Kidney (tissue), 14 donors: ENCODE measurements around the gene SPATA17. TPM values are rescaled to one million over a fixed set of nuclear protein-coding genes. Genes with fewer than 3 reads are reported as not detected.

Source experiments
- DNase-seq, 5 donors: peaks; one replicate each; pipeline ENCODE4 v3.0.0-alpha.2; 2013 to 2020
- FAIRE-seq: peaks from 2 replicates; lab custom pipeline; 2012; peaks lifted over from hg19 to GRCh38; lab: Jason Lieb, UNC
- H3K27ac ChIP-seq, 2 donors: one replicate each; pipeline ENCODE4 v1.7.0; 2013; ENCODE audit warnings: low read depth in 2 of 2, low read length in 2 of 2, inconsistent platforms in 1 of 2
- H3K27me3 ChIP-seq: one replicate; pipeline ENCODE4 v1.7.1; 2013; ENCODE audit warnings: low read length, inconsistent platforms; ENCODE audit not compliant: control insufficient read depth, insufficient read depth
- H3K36me3 ChIP-seq, 3 donors: one replicate each; pipeline versions ENCODE4 v1.7.0 to v1.7.1; 2013; ENCODE audit warnings: low read length in 3 of 3, control low read depth in 1 of 3, inconsistent platforms in 1 of 3; ENCODE audit not compliant: insufficient read depth in 3 of 3, control insufficient read depth in 2 of 3
- H3K4me1 ChIP-seq, 3 donors: one replicate each; pipeline versions ENCODE4 v1.7.0 to v1.7.1; 2013; ENCODE audit warnings: low read length in 3 of 3, inconsistent platforms in 1 of 3, low read depth in 1 of 3; ENCODE audit not compliant: control insufficient read depth in 2 of 3, insufficient read depth in 2 of 3
- H3K4me3 ChIP-seq, 3 donors: one replicate each; pipeline versions ENCODE4 v1.7.0 to v1.8.1; 2013; ENCODE audit warnings: low read length in 3 of 3, control low read depth in 1 of 3, inconsistent platforms in 1 of 3
- H3K9ac ChIP-seq, 3 donors: one replicate each; pipeline versions ENCODE4 v1.7.0 to v1.7.1; 2013; ENCODE audit warnings: low read length in 3 of 3, control low read depth in 1 of 3, inconsistent platforms in 1 of 3
- H3K9me3 ChIP-seq, 3 donors: one replicate each; pipeline versions ENCODE4 v1.7.0 to v1.7.1; 2013; ENCODE audit warnings: low read length in 3 of 3, control low read depth in 1 of 3, inconsistent platforms in 1 of 3; ENCODE audit not compliant: control insufficient read depth in 2 of 3, insufficient read depth in 1 of 3
- intact Hi-C: fragments of 100-400 bp; cut with DNase I; formaldehyde crosslinking; loops from one replicate; pipeline ENCODE4 v1.11.1; 2022
- polyA plus RNA-seq: library from polyadenylated mRNA; stranded (reverse); fragments of 350-450 nt; fragmentation: Illumina TruSeq; extraction: RNeasy Lipid Tissue Mini Kit (QIAGEN cat#74804); gene quantifications from one replicate; pipeline ENCODE4 v1.2.3, GENCODE V29; 2014; ENCODE audit warnings: low read depth, low replicate concordance; ENCODE audit not compliant: insufficient read depth
- total RNA-seq: library from RNA; stranded (reverse); fragmentation: NEBNext Ultra II Directional; extraction: Animal tissue kit (Norgen Biotek cat#: 25700); gene quantifications from one replicate; pipeline ENCODE4 v1.2.1, GENCODE V29; 2021
- TF ChIP-seq, protein P1 (sequence below): IDR thresholded peaks from 3 replicates; pipeline ENCODE4 v1.5.1; 2012; ENCODE audit warnings: mild to moderate bottlenecking, moderate library complexity, borderline replicate concordance; ENCODE audit not compliant: insufficient read depth; ENCODE audit errors: extremely low read depth
- donor health status: control.
- donor health status: control.
- donor health status: control.
- donor health status: control.
- donor health status: control.
- donor health status: DM: yes; HTN: yes; CAD: no.
- donor health status: Normal renal cell carcinoma (clear cell type).

The SPATA17 gene
- total and polyA plus RNA-seq, 2 donors from 2014 or later = 5.7 to 7.1 TPM

DNA sequence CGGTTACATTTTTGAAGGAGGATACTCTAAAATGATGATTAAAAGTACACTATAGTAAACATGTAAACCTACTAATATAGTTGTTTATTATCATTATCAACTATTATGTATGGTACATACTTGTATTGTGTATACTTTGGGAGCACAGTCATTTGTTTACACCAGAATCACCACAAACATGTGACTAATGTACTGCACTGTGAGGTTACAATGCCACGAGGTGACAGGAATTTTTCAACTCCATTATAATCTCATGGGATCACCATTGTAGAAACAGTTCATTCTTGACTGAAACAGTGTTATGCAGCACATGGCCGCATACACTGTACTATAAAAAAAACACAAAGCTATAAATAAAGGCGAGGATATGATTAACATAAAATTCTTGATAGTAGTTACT is 44.6 kb upstream of the SPATA17 start:
- DNase-seq = no peak
- Histone ChIP-seq H3K9me3 (no peaks in the 10 kb centered on the region), H3K4me3 (no peak overlapping the region), H3K4me1 (no peaks in the 10 kb centered on the region), H3K9ac (no peak overlapping the region), H3K27ac (no peak overlapping the region), H3K36me3 (no peaks in the 10 kb centered on the region), H3K27me3 (no peaks in the 10 kb centered on the region)
- no peak for FAIRE-seq
- TF ChIP-seq, protein P1, sequence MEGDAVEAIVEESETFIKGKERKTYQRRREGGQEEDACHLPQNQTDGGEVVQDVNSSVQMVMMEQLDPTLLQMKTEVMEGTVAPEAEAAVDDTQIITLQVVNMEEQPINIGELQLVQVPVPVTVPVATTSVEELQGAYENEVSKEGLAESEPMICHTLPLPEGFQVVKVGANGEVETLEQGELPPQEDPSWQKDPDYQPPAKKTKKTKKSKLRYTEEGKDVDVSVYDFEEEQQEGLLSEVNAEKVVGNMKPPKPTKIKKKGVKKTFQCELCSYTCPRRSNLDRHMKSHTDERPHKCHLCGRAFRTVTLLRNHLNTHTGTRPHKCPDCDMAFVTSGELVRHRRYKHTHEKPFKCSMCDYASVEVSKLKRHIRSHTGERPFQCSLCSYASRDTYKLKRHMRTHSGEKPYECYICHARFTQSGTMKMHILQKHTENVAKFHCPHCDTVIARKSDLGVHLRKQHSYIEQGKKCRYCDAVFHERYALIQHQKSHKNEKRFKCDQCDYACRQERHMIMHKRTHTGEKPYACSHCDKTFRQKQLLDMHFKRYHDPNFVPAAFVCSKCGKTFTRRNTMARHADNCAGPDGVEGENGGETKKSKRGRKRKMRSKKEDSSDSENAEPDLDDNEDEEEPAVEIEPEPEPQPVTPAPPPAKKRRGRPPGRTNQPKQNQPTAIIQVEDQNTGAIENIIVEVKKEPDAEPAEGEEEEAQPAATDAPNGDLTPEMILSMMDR = no peak
- intact Hi-C loops = no loop called here

DNA sequence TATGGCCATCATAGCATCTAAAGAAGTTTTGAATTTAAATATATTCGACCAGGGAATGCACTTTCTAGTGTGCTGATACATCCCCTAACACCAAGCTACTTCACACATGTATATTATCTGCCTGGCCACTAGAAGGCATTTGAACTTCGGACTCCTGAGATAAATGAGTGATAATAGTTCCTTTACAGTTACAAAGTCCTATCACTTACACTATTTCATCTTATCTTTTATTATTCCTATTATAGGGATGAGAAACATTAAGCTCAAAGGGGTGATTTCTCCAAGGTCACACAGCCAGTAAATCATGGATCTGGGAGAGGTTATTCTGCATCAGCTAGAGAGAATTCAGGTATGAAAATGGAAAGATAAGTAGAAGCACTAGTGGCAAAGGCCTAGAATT is 40.5 kb upstream of the SPATA17 start:
- no peaks in the 10 kb centered on the region for H3K36me3 ChIP-seq
- H3K9me3 ChIP-seq = no peaks in the 10 kb centered on the region
- no peak overlapping the region for H3K4me3 ChIP-seq
- intact Hi-C loops = no loop called here
- no peaks in the 10 kb centered on the region for H3K27me3 ChIP-seq
- TF ChIP-seq, protein P1 = no peak
- DNase-seq (no peak), FAIRE-seq (no peak)
- no peak overlapping the region for H3K9ac ChIP-seq
- H3K27ac ChIP-seq = no peak overlapping the region
- no peaks in the 10 kb centered on the region for H3K4me1 ChIP-seq

DNA sequence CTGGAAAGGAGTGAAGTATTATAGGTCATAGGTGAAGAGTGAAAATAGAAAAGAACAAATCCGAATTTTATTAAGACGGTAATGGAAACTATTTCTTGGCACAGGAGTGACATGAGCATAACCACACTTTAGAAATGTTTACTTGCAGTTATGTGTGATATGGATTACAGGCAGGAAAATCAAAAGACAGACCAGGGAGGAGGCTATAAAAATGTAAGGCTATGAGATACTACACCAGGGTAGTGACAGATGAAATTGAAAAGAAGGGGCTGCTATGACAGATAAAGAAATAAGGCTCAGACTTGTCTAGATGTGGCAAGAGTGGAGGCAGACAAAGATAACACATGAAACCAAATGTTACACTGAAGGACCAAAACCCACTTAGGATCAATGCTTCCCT is 32.0 kb upstream of the SPATA17 start:
- TF ChIP-seq, protein P1 = no peak
- Histone ChIP-seq H3K4me1 (no peaks in the 10 kb centered on the region), H3K36me3 (peaks cover 0 to 2% (median 0%) of the 10 kb centered on the region in 3 donors), H3K27ac (no peak overlapping the region), H3K9ac (no peak overlapping the region), H3K4me3 (no peak overlapping the region), H3K9me3 (no peaks in the 10 kb centered on the region), H3K27me3 (no peaks in the 10 kb centered on the region)
- DNase-seq (no peak), FAIRE-seq (no peak)
- intact Hi-C loops = no loop called here

DNA sequence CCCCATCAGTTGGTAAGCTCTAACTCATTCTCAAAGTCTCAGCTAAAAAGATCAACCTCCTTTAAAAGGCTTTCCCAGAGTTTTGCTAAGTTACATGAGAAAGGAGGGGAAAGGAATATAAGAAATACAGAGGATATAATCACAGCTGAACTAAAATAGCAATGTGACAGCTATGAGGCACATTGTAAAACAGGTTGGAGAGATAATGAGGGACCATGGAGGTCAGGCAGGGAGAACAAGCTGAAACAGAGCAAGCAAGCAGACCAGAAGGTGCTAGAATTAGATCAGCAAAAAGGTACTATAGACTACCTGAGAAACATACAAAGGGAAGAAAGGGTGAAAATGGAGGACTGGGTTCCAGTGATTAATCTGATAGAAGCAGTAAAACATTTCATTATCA is 28.8 kb upstream of the SPATA17 start:
- H3K4me3 ChIP-seq = no peak overlapping the region
- no peak overlapping the region for H3K27ac ChIP-seq
- no peak for FAIRE-seq
- H3K36me3 ChIP-seq = peaks cover 0 to 4% (median 3%) of the 10 kb centered on the region in 3 donors
- no peaks in the 10 kb centered on the region for H3K4me1 ChIP-seq
- intact Hi-C loops = no loop called here
- H3K9ac ChIP-seq = no peak overlapping the region
- no peaks in the 10 kb centered on the region for H3K9me3 ChIP-seq
- TF ChIP-seq, protein P1 = no peak
- H3K27me3 ChIP-seq = no peaks in the 10 kb centered on the region
- no peak for DNase-seq
